H9 (cell line): Measurements from ENCODE around the gene PKD2L2. TPM values are rescaled to one million over a fixed set of nuclear protein-coding genes. Genes with fewer than 3 reads are reported as not detected.

ENCODE experiments used
- DNase-seq: peaks from one replicate; pipeline ENCODE4 v3.0.0-alpha.2; 2017
- H2AFZ ChIP-seq: one replicate; pipeline ENCODE4 v1.6.1; 2013; ENCODE audit warnings: mild to moderate bottlenecking, low read length, control low read depth, moderate library complexity
- H2AK5ac ChIP-seq: 2 replicates; pipeline ENCODE4 v1.6.1; 2013; ENCODE audit warnings: low read length, control low read depth, mixed read lengths; ENCODE audit not compliant: insufficient read length
- H2BK120ac ChIP-seq: one replicate; pipeline ENCODE4 v1.6.1; 2013; ENCODE audit warnings: low read depth, mild to moderate bottlenecking, low read length, control low read depth, inconsistent platforms; ENCODE audit not compliant: poor library complexity, severe bottlenecking
- H2BK12ac ChIP-seq: 2 replicates; pipeline ENCODE4 v1.6.1; 2013; ENCODE audit warnings: low read length, control low read depth, mixed read lengths, low read depth; ENCODE audit not compliant: insufficient read length
- H2BK15ac ChIP-seq: 2 replicates; pipeline ENCODE4 v1.6.1; 2013; ENCODE audit warnings: low read depth, low read length, control low read depth
- H2BK20ac ChIP-seq: one replicate; pipeline ENCODE4 v1.6.1; 2013; ENCODE audit warnings: low read depth, mild to moderate bottlenecking, low read length, control low read depth, inconsistent platforms; ENCODE audit not compliant: poor library complexity, severe bottlenecking
- H2BK5ac ChIP-seq: 2 replicates; pipeline ENCODE4 v1.6.1; 2013; ENCODE audit warnings: low read length, control low read depth, mixed read lengths; ENCODE audit not compliant: insufficient read length
- H3K14ac ChIP-seq: 2 replicates; pipeline ENCODE4 v1.6.1; 2013; ENCODE audit warnings: low read length, control low read depth; ENCODE audit not compliant: insufficient read depth
- H3K18ac ChIP-seq: 2 replicates; pipeline ENCODE4 v1.6.1; 2013; ENCODE audit warnings: low read depth, mild to moderate bottlenecking, mixed read lengths, low read length, control low read depth; ENCODE audit not compliant: insufficient read length
- H3K23ac ChIP-seq: 2 replicates; pipeline ENCODE4 v1.6.1; 2013; ENCODE audit warnings: low read length, control low read depth, mixed read lengths, low read depth; ENCODE audit not compliant: insufficient read length
- H3K23me2 ChIP-seq: 2 replicates; pipeline ENCODE4 v1.6.1; 2013; ENCODE audit warnings: low read depth, mild to moderate bottlenecking, mixed read lengths, low read length, control low read depth; ENCODE audit not compliant: insufficient read length, poor library complexity, severe bottlenecking
- H3K27ac ChIP-seq: 2 replicates; pipeline ENCODE4 v1.5.1; 2013; ENCODE audit warnings: low read length, control low read depth, mixed read lengths, low read depth; ENCODE audit not compliant: insufficient read length
- H3K27me3 ChIP-seq: 2 replicates; pipeline ENCODE4 v1.6.1; 2013; ENCODE audit warnings: low read length, control low read depth, inconsistent platforms; ENCODE audit not compliant: insufficient read depth
- H3K4ac ChIP-seq: 2 replicates; pipeline ENCODE4 v1.6.1; 2013; ENCODE audit warnings: low read depth, mild to moderate bottlenecking, control low read depth, inconsistent platforms, low read length, moderate library complexity
- H3K4me1 ChIP-seq: 2 replicates; pipeline ENCODE4 v1.6.1; 2013; ENCODE audit warnings: low read length, control low read depth, inconsistent platforms; ENCODE audit not compliant: insufficient read depth
- H3K4me2 ChIP-seq: 2 replicates; pipeline ENCODE4 v1.6.1; 2013; ENCODE audit warnings: low read length, control low read depth, mixed read lengths; ENCODE audit not compliant: insufficient read length, insufficient read depth
- H3K56ac ChIP-seq: 2 replicates; pipeline ENCODE4 v1.6.1; 2013; ENCODE audit warnings: low read depth, mild to moderate bottlenecking, mixed read lengths, low read length, control low read depth; ENCODE audit not compliant: insufficient read length
- H3K79me1 ChIP-seq: 2 replicates; pipeline ENCODE4 v1.6.1; 2013; ENCODE audit warnings: low read depth, mild to moderate bottlenecking, moderate library complexity, low read length, control low read depth, inconsistent platforms; ENCODE audit not compliant: insufficient read depth, poor library complexity, severe bottlenecking
- H3K79me2 ChIP-seq: 2 replicates; pipeline ENCODE4 v1.6.1; 2013; ENCODE audit warnings: low read length, control low read depth, inconsistent platforms; ENCODE audit not compliant: insufficient read depth
- H3K9ac ChIP-seq: 2 replicates; pipeline ENCODE4 v1.6.1; 2013; ENCODE audit warnings: low read length, control low read depth, mixed read lengths; ENCODE audit not compliant: insufficient read length; ENCODE audit errors: extremely low read depth
- H3K9me3 ChIP-seq: one replicate; pipeline ENCODE4 v1.6.1; 2013; ENCODE audit warnings: low read depth, low read length, inconsistent platforms; ENCODE audit not compliant: control insufficient read depth
- H3T11ph ChIP-seq: one replicate; pipeline ENCODE4 v1.6.1; 2013; ENCODE audit warnings: mild to moderate bottlenecking, low read length, control low read depth, inconsistent platforms
- H4K20me1 ChIP-seq: one replicate; pipeline ENCODE4 v1.6.1; 2013; ENCODE audit not compliant: control insufficient read depth, insufficient read length, insufficient read depth
- H4K5ac ChIP-seq: 2 replicates; pipeline ENCODE4 v1.6.1; 2013; ENCODE audit warnings: low read depth, mild to moderate bottlenecking, mixed read lengths, low read length, control low read depth; ENCODE audit not compliant: insufficient read length
- H4K8ac ChIP-seq: replicated peaks from 2 replicates; pipeline ENCODE4 v1.6.1; 2013; ENCODE audit warnings: low read length, control low read depth, mixed read lengths, low read depth; ENCODE audit not compliant: insufficient read length
- H4K91ac ChIP-seq: 2 replicates; pipeline ENCODE4 v1.6.1; 2013; ENCODE audit warnings: low read depth, mild to moderate bottlenecking, moderate library complexity, mixed read lengths, low read length, control low read depth; ENCODE audit not compliant: insufficient read length
- H3K27ac Mint-ChIP-seq, 3 experiments: 2 replicates in 2 of 3; 3 replicates in 1 of 3; pipeline ENCODE4 v1.8.0; 2020 to 2021; ENCODE audit warnings: mixed read lengths in 3 of 3, mild to moderate bottlenecking in 1 of 3, moderate library complexity in 1 of 3
- H3K27me3 Mint-ChIP-seq: 2 replicates; pipeline ENCODE4 v1.8.0; 2021; ENCODE audit warnings: low read depth, mild to moderate bottlenecking, moderate library complexity, mixed read lengths
- H3K36me3 Mint-ChIP-seq, 3 experiments: 2 replicates in 2 of 3; 3 replicates in 1 of 3; pipeline ENCODE4 v1.8.0; 2020 to 2021; ENCODE audit warnings: low read depth in 3 of 3, mixed read lengths in 3 of 3; ENCODE audit not compliant: insufficient read depth in 1 of 3
- H3K4me1 Mint-ChIP-seq, 2 experiments: 2 replicates each; pipeline ENCODE4 v1.8.0; 2020; ENCODE audit warnings: mixed read lengths in 2 of 2
- H3K4me3 Mint-ChIP-seq, 2 experiments: 2 replicates in 1 of 2; 3 replicates in 1 of 2; pipeline ENCODE4 v1.8.0; 2020 to 2021; ENCODE audit warnings: mild to moderate bottlenecking in 2 of 2, mixed read lengths in 2 of 2, moderate library complexity in 1 of 2
- H3K9me3 Mint-ChIP-seq, 2 experiments: 2 replicates in 1 of 2; 3 replicates in 1 of 2; pipeline ENCODE4 v1.8.0; 2020; ENCODE audit warnings: mild to moderate bottlenecking in 2 of 2, mixed read lengths in 2 of 2, moderate library complexity in 1 of 2
- WGBS: extraction: QIAGEN DNeasy Blood & Tissue Kit; methylation state at CpG from one replicate; pipeline ENCODE4 v1.1.7; 2013; ENCODE audit warnings: missing lambda C conversion rate, low lambda C conversion rate, mixed read lengths; ENCODE audit not compliant: insufficient read length; ENCODE audit errors: extremely low coverage; 5-methylcytosine and 5-hydroxymethylcytosine counted together
- total RNA-seq: library from RNA; stranded (reverse); gene quantifications from 2 replicates; pipeline ENCODE4 v1.2.1, GENCODE V29; 2021
- TF ChIP-seq, protein P1 (sequence below): fragments of 200-600 bp; sonication (generic); conservative IDR thresholded peaks from 3 replicates; pipeline ENCODE4 v1.8.0; 2021; ENCODE audit warnings: antibody characterized with exemption, mild to moderate bottlenecking

PKD2L2 gene
- total RNA-seq, 1 experiment from 2014 or later = not detected

- Histone ChIP-seq H3K23ac (no peak overlapping the region), H4K5ac (no peak overlapping the region), H3K79me1 (no peaks in the 10 kb centered on the region), H3T11ph (no peak overlapping the region), H4K91ac (no peak overlapping the region), H4K8ac (no peak overlapping the region), H3K4me1 (no peaks in the 10 kb centered on the region), H4K20me1 (no peaks in the 10 kb centered on the region), H3K56ac (no peak overlapping the region), H3K4me2 (no peak overlapping the region), H3K27ac (no peak overlapping the region), H2AK5ac (no peak overlapping the region), H2BK5ac (no peak overlapping the region), H2BK20ac (no peak overlapping the region), H2AFZ (no peak overlapping the region), H2BK120ac (no peak overlapping the region), H3K23me2 (no peaks in the 10 kb centered on the region), H3K18ac (no peak overlapping the region), H3K27me3 (no peaks in the 10 kb centered on the region), H3K4ac (no peak overlapping the region), H3K9me3 (no peaks in the 10 kb centered on the region), H3K9ac (no peak overlapping the region), H3K79me2 (no peaks in the 10 kb centered on the region), H3K14ac (no peak overlapping the region), H2BK12ac (no peak overlapping the region), H2BK15ac (no peak overlapping the region)
- TF ChIP-seq, protein P1, sequence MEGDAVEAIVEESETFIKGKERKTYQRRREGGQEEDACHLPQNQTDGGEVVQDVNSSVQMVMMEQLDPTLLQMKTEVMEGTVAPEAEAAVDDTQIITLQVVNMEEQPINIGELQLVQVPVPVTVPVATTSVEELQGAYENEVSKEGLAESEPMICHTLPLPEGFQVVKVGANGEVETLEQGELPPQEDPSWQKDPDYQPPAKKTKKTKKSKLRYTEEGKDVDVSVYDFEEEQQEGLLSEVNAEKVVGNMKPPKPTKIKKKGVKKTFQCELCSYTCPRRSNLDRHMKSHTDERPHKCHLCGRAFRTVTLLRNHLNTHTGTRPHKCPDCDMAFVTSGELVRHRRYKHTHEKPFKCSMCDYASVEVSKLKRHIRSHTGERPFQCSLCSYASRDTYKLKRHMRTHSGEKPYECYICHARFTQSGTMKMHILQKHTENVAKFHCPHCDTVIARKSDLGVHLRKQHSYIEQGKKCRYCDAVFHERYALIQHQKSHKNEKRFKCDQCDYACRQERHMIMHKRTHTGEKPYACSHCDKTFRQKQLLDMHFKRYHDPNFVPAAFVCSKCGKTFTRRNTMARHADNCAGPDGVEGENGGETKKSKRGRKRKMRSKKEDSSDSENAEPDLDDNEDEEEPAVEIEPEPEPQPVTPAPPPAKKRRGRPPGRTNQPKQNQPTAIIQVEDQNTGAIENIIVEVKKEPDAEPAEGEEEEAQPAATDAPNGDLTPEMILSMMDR = no peak
- Mint-ChIP-seq H3K4me3 (no peak overlapping the region), H3K27me3 (no peaks in the 10 kb centered on the region), H3K9me3 (no peaks in the 10 kb centered on the region), H3K36me3 (peaks cover 8 to 27% (median 25%) of the 10 kb centered on the region in 3 experiments; a peak in 6 of 7 replicates), H3K27ac (no peak overlapping the region; a peak in 1 of 7 replicates), H3K4me1 (no peaks in the 10 kb centered on the region)
- WGBS = no CpG with 5 or more reads among the region's 1 CpG
- no peak for DNase-seq
Observed at GRCh38 chr5:137935190-137935589, 45.9 kb downstream of the PKD2L2 start.
